ENCODE results near the gene ASCL3. TPM values are rescaled to one million over a fixed set of nuclear protein-coding genes. Genes with fewer than 3 reads are reported as not detected.
"Not testable (repeated sequence)": the region's sequence is repeated elsewhere in the genome, so short reads cannot be mapped to it uniquely, and the experiment has no call there.

The ASCL3 gene, protein sequence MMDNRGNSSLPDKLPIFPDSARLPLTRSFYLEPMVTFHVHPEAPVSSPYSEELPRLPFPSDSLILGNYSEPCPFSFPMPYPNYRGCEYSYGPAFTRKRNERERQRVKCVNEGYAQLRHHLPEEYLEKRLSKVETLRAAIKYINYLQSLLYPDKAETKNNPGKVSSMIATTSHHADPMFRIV
- total RNA-seq (not detected), total RNA-seq (0 to 0.08 reads per million in 2 donors)

DNA sequence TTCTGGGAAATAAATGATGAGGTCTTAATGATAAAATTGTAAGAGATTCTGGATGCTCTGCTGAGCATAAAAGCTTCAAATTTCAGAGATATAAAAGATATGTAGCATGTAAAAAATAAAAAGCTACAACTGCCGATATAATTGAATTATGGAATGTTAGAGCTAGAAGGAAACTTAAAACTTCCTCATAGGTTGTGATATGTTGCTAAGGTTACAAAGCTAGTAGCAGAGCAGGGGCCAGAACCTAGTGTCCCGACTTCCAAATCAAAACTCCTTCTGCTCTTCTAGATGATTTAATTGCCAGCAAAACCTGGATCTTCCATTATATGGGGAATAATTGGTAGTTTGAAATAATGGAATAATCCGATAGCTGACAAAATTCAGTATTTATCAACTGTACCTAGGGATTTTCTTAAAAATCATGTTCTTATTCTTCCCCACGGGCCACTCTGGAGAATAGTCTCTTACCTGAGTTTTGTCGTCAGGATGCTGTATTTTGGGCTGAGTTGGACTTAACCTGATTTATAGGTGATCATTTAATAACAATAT lies at the start of gene ASCL3:
ASCL3 (minus strand) TSS at position 499 of the 549 bp plus-strand sequence. CDS start 4,855 bp downstream, outside the sequence.
- H3K27ac Mint-ChIP-seq: no peak within 1 kb of the TSS
- DNase-seq (no peak), ATAC-seq (no peak)
- no peak within 1 kb of the TSS for H3K4me3 Mint-ChIP-seq
- peaks cover 18% of the 10 kb centered on the region for H3K27me3 Mint-ChIP-seq
- H3K36me3 Mint-ChIP-seq (ENCODE audit: low read depth): peaks cover 3% of the 10 kb centered on the region
- no peaks in the 10 kb centered on the region for H3K4me1 Mint-ChIP-seq
- no peaks in the 10 kb centered on the region for H3K9me3 ChIP-seq (ENCODE audit: control insufficient read depth, low read length, poor library complexity, severe bottlenecking)

DNA sequence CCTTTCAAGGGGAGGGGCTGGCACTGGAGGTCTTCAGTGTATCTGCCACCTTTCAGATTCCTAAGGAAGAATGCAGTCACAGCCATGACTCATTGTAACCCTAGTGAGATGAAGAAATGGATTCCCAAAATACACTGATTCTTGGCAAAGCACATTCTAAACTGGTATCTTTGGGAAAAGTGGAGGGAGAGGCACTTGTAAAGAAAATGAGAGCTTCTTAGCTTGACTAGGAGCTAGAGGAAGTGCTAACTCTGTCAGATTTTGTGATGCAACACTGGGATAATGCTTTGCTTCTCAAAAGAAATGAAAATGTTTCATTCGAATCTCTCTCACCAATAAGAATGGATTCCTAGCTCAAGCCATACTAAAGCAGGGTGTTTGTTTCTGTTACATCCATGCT lies 46.6 kb upstream of the ASCL3 start:
- H3K36me3 Mint-ChIP-seq (ENCODE audit: low read depth): peaks cover 4% of the 10 kb centered on the region
- ATAC-seq: no peak
- no peak overlapping the region for H3K27ac Mint-ChIP-seq
- DNase-seq: no peak
- no peaks in the 10 kb centered on the region for H3K9me3 ChIP-seq (ENCODE audit: control insufficient read depth, low read length, poor library complexity, severe bottlenecking)
- no peak overlapping the region for H3K4me3 Mint-ChIP-seq
- no peaks in the 10 kb centered on the region for H3K4me1 Mint-ChIP-seq
- H3K27me3 Mint-ChIP-seq: peaks cover 33% of the 10 kb centered on the region

DNA sequence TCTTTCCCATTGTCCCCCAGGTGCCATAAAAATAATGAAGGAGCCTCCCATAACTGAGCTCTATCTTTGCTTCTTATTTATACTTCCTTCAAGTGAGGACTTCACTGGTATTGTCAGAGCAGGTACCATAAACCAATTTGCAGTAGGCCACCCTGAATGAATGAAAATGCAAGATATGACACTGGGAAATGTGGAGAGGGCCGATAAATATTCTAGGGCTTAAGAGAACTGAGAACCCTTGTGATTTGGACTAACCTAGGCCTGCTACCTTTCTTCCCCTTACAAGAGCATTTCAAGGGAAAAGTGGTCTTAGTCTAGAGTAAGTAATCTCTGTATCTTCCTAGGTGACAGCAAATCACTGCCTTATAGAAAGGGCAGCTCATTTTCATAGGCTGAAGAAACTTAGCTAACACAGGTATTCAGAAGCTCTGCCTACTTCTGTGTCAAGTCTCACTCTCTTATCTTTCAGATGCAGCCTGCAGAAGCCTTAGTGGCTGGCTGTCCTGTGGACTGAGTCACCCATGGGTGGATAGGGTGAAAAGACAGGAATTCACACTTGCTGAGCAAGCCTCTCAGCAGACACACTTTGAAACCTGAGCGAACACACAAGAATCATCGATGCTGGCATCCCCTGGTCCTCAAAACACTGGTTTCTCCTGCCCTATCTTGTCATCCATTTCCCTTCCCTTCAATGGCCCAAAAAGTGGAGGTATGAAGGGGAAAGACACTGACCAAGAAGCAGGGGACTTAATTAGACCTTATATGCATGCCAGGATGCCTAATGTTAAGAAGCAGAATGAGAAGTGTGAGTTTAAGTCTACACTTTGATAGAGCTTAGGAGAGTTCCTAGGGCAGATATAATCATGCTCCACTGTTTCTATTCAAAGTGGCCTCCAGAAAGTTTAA lies 45.8 kb upstream of the ASCL3 start:
- DNase-seq (no peak), ATAC-seq (no peak)
- Mint-ChIP-seq H3K27me3 (peaks cover 33% of the 10 kb centered on the region), H3K4me3 (no peak overlapping the region), H3K36me3 (ENCODE audit: low read depth) (peaks cover 4% of the 10 kb centered on the region), H3K4me1 (no peaks in the 10 kb centered on the region), H3K27ac (no peak overlapping the region)
- no peaks in the 10 kb centered on the region for H3K9me3 ChIP-seq (ENCODE audit: control insufficient read depth, low read length, poor library complexity, severe bottlenecking)

DNA sequence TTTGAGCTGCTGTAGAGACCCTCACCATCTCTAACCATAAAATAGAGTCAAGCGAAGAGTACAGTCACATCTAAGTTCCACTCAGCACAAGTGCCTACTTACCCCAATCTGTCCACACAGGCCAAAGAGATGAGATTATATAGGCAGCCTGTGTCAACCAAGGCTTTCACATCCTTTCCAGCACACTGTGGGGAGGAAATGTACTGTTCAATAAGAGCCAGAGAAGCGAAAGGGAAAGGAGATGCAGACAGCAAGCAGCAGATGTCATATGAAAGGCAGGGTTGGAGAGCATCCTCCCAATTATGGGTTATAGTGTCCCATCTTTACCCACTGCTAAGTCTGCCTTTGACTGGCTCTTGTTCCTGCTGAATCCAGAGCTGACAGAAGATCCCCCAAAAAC lies 44.6 kb upstream of the ASCL3 start:
- no peaks in the 10 kb centered on the region for H3K9me3 ChIP-seq (ENCODE audit: control insufficient read depth, low read length, poor library complexity, severe bottlenecking)
- H3K4me3 Mint-ChIP-seq: no peak overlapping the region
- DNase-seq: no peak
- H3K27me3 Mint-ChIP-seq: peaks cover 31% of the 10 kb centered on the region
- no peak overlapping the region for H3K27ac Mint-ChIP-seq
- H3K36me3 Mint-ChIP-seq (ENCODE audit: low read depth): peaks cover 4% of the 10 kb centered on the region
- ATAC-seq: no peak
- no peaks in the 10 kb centered on the region for H3K4me1 Mint-ChIP-seq

DNA sequence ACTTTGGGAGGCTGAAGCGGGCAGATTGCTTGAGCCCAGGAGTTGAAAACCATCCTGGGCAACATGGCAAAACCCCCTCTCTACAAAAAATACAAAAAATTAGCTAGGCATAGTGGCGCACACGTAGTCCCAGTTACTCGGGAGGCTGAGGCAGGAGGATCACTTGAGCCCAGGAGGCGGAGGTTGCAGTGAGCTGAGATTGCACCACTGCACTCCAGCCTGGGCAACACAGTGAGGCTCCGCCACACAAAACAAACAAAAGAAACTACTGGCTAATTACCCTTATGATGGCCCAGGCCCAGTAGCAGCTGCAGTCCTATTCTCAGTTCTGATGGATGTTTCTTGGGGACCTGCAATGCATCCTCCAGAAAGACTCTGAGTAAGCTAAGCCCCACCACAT lies 44.0 kb upstream of the ASCL3 start:
- not testable (repeated sequence) for H3K9me3 ChIP-seq (ENCODE audit: control insufficient read depth, low read length, poor library complexity, severe bottlenecking); H3K4me3 Mint-ChIP-seq; H3K27ac Mint-ChIP-seq; DNase-seq; H3K36me3 Mint-ChIP-seq (ENCODE audit: low read depth); ATAC-seq; H3K4me1 Mint-ChIP-seq
- H3K27me3 Mint-ChIP-seq: peaks cover 24% of the 10 kb centered on the region

DNA sequence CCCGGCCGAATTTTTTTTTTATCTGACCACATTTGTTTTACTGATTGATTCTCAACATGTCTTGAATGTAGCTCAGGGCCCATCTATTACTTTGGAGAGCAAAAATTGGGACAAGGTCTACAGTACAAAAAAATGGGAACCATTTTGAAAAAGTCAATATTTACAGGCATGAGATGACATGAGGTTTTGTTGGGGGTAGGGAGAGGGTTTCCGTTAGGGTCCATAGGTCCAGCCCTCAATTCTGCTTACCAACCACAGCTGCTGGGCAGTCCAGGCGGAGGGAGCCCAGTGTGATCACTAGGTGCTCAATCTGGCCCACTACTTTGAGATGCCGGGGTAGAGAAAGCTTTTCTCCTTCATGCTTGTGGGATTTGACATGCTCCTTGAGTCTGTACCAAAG lies 42.6 kb upstream of the ASCL3 start:
- ATAC-seq (no peak), DNase-seq (no peak)
- Mint-ChIP-seq H3K4me3 (no peak overlapping the region), H3K27me3 (peaks cover 19% of the 10 kb centered on the region), H3K4me1 (no peaks in the 10 kb centered on the region), H3K27ac (no peak overlapping the region), H3K36me3 (ENCODE audit: low read depth) (peaks cover 4% of the 10 kb centered on the region)
- H3K9me3 ChIP-seq (ENCODE audit: control insufficient read depth, low read length, poor library complexity, severe bottlenecking): no peaks in the 10 kb centered on the region

DNA sequence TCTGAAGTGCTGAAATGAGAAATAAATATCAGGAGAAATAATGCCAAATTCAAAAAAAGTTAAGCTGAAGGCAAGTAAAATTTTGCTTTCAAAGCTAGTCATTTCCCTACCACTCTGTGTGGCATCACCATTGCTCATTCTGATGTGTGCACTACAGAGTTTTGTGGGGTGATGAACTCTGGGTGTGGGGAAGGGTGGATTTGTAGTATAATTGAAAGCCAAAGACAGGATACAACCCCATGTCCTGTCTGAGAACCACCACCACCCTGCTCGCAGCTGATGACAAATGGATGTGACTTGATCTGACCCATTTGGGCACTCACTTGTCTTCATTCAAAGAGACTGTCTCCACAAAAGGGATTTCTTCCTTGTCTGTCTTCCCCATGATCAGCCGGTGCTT lies 40.7 kb upstream of the ASCL3 start:
- no peak for ATAC-seq
- no peaks in the 10 kb centered on the region for H3K36me3 Mint-ChIP-seq (ENCODE audit: low read depth)

DNA sequence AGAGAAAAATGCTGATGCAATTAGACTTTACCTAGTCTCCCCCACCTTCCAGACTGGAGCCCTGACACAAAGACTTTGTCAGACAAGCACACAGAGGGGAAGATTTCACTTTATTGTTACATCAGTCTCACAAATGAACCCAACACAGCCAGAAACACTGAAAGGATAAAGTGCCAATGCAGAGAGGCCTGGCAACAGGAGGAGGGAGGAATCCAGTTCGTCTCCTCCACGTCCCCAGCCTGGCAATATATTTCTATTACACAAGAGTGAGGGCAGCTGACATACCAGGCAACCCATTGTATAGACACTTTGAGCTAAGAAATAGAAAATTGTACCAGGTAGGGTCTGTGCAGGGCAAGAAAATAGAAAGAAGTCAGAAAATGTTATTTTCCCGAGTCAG lies 37.7 kb upstream of the ASCL3 start:
- Mint-ChIP-seq H3K36me3 (ENCODE audit: low read depth) (no peaks in the 10 kb centered on the region), H3K4me3 (no peak overlapping the region), H3K4me1 (no peaks in the 10 kb centered on the region), H3K27me3 (no peaks in the 10 kb centered on the region), H3K27ac (no peak overlapping the region)
- DNase-seq (no peak), ATAC-seq (no peak)
- no peaks in the 10 kb centered on the region for H3K9me3 ChIP-seq (ENCODE audit: control insufficient read depth, low read length, poor library complexity, severe bottlenecking)

More for the DNA sequence above, 40.7 kb upstream of the ASCL3 start:
- Mint-ChIP-seq H3K4me3 (no peak overlapping the region), H3K27me3 (peaks cover 6% of the 10 kb centered on the region), H3K27ac (no peak overlapping the region), H3K4me1 (no peaks in the 10 kb centered on the region)
- DNase-seq: no peak
- H3K9me3 ChIP-seq (ENCODE audit: control insufficient read depth, low read length, poor library complexity, severe bottlenecking): no peaks in the 10 kb centered on the region

DNA sequence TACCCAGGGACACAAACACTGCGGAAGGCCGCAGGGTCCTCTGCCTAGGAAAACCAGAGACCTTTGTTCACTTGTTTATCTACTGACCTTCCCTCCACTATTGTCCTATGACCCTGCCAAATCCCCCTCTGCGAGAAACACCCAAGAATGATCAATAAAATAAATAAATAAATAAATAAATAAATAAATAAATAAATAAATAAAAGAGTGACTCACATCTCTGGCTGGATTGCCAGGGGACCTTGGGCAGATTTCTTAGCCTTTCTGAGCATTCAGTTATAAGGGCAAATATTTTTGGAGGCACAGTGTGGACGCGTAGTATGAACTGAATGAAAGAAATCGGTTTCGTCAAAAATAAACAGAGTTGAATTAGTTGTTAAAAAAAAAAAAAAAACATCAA lies 36.5 kb upstream of the ASCL3 start:
- not testable (repeated sequence) for H3K27ac Mint-ChIP-seq; H3K4me3 Mint-ChIP-seq; H3K36me3 Mint-ChIP-seq (ENCODE audit: low read depth); DNase-seq; ATAC-seq; H3K27me3 Mint-ChIP-seq; H3K4me1 Mint-ChIP-seq; H3K9me3 ChIP-seq (ENCODE audit: control insufficient read depth, low read length, poor library complexity, severe bottlenecking)

DNA sequence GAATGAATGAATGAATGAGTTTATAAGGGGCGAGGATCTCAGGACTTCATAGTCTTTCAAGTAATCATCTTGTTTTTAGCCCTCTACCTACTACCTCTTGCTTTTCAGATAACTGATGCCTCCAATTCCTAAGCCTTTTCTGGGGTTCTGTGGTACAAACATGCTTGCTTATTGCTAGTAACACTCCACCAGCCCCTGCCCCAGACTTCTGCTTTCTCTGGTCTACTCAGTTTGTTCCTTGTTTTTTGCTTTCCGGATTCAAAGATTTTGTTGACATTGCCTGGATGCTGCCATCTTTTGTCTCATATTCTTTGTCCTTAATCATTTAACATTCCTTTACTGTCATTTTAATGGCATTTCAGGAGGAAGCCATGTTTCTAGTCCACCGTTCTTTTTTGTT lies 30.3 kb upstream of the ASCL3 start:
- no peaks in the 10 kb centered on the region for H3K9me3 ChIP-seq (ENCODE audit: control insufficient read depth, low read length, poor library complexity, severe bottlenecking)
- no peak for ATAC-seq
- H3K36me3 Mint-ChIP-seq (ENCODE audit: low read depth): peaks cover 4% of the 10 kb centered on the region
- H3K4me3 Mint-ChIP-seq: no peak overlapping the region
- no peak for DNase-seq
- no peaks in the 10 kb centered on the region for H3K27me3 Mint-ChIP-seq
- H3K27ac Mint-ChIP-seq: no peak overlapping the region
- no peaks in the 10 kb centered on the region for H3K4me1 Mint-ChIP-seq

DNA sequence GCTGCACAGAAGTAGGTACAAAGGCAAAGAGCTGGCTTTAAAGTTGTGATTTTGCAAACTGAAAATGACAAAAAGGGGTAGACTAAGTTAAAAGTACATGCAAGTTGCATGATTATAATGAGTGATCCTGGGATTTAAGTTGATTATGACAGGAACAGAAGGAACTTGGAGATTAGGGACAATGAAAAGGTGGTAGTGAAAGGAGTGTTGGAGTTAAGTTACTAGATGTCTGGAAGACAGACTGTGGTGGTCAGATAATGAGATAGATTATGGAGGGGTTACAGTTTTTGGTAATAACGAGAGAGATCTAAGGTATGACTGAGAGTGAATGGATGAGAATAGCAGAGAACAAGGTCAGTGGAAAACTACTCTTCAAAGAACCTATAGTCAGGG lies 29.1 kb upstream of the ASCL3 start:
- no peaks in the 10 kb centered on the region for H3K9me3 ChIP-seq (ENCODE audit: control insufficient read depth, low read length, poor library complexity, severe bottlenecking)
- Mint-ChIP-seq H3K36me3 (ENCODE audit: low read depth) (peaks cover 4% of the 10 kb centered on the region), H3K4me1 (no peaks in the 10 kb centered on the region), H3K27me3 (no peaks in the 10 kb centered on the region), H3K27ac (no peak overlapping the region), H3K4me3 (no peak overlapping the region)
- ATAC-seq (no peak), DNase-seq (no peak)

DNA sequence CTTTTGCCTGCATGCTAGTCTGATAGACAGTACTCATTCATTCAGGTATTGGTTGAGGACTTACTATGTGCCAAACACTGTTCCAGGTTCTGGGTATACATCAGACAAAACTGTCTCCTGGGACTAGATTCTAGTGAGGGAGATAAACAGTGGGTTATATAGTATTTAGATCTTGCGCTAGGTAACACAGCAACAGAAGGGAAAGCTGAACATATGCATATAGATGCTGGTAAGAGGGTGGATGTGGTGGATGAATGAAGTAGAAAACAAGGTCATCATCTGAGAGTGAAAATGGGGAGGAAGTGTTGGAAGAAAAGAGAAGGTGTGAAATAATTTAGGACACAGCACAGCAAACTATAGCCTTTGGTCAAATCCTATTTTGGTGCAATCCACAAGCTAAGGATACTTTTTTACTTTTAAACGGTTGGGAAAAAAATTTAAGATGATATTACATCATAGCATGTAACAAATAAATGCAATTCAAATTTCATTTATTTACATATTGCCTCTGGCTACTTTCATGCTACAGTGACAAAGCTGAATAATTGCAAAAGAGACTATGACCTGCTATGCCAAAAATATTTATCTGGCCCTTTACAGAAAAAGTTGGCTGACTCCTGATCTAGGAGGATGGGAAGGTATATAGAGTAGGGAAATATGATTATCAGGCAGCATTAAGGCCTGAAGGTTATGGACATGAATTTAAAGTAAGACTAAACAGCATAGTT lies 28.5 kb upstream of the ASCL3 start:
- ATAC-seq: no peak
- no peak overlapping the region for H3K4me3 Mint-ChIP-seq
- no peaks in the 10 kb centered on the region for H3K9me3 ChIP-seq (ENCODE audit: control insufficient read depth, low read length, poor library complexity, severe bottlenecking)
- H3K4me1 Mint-ChIP-seq: no peaks in the 10 kb centered on the region
- H3K27me3 Mint-ChIP-seq: no peaks in the 10 kb centered on the region
- no peak for DNase-seq
- no peak overlapping the region for H3K27ac Mint-ChIP-seq
- peaks cover 4% of the 10 kb centered on the region for H3K36me3 Mint-ChIP-seq (ENCODE audit: low read depth)

DNA sequence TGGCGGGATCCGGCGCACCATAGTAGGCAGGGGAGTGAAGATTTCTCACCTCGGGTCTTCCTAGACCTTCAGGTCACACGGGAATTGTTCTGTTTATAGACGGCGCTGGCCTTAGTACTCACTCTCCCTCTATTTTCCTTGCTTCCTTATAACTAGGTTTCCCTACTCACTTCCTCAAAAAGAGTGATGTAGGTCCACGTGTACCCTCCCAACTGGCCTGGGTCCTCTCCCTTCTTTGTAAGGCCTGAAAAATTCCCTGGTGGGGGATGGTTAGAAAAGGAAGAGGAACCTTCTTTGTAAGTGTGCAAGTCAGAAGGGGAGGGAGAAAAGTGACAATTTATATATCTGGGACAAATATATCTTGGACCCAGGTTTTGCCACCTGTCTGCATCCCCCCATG lies 24.4 kb upstream of the ASCL3 start:
- Mint-ChIP-seq H3K4me3 (no peak overlapping the region), H3K27me3 (no peaks in the 10 kb centered on the region), H3K4me1 (peaks cover 20% of the 10 kb centered on the region), H3K27ac (no peak overlapping the region), H3K36me3 (ENCODE audit: low read depth) (peaks cover 9% of the 10 kb centered on the region)
- ATAC-seq: no peak
- no peak for DNase-seq
- no peaks in the 10 kb centered on the region for H3K9me3 ChIP-seq (ENCODE audit: control insufficient read depth, low read length, poor library complexity, severe bottlenecking)

Measured in T-helper 17 cell (primary cell).